Measurements from ENCODE around the gene DZIP3. TPM values are rescaled to one million over a fixed set of nuclear protein-coding genes. Genes with fewer than 3 reads are reported as not detected.

DZIP3 gene
- polyA plus RNA-seq, 3 donors: 2.2 to 2.7 (median 2.6) TPM

Other genes starting within 250 kb of the DZIP3 start
- gene MYH15, start 79.1 kb upstream of the DZIP3 start, polyA plus RNA-seq: under 1 TPM in 2 of 3 donors, not detected in 1; 0.08 to 0.22 TPM
- under 1 TPM; 0.41 to 0.82 (median 0.79) TPM for gene CIP2A, start 284 bp upstream of the DZIP3 start, polyA plus RNA-seq
- not detected for gene RETNLB, start 167.7 kb downstream of the DZIP3 start, polyA plus RNA-seq
- gene TRAT1, start 233.1 kb downstream of the DZIP3 start, polyA plus RNA-seq: under 1 TPM in 2 of 3 donors, not detected in 1; 0.13 to 0.20 TPM

All from adipose tissue (tissue), 3 donors.